NCI-H1417 treated with DMSO at 0.1 percent for 48 hours (cell line): Measurements from ENCODE around the gene STAC3.

Experiments
- DNase-seq: peaks from one replicate; lab custom pipeline; 2025; lab: John Stamatoyannopoulos, UW

Gene STAC3

GRCh38 chr12:57210461-57210860, 40.5 kb downstream of the STAC3 start:
- DNase-seq: no peak

GRCh38 chr12:57209916-57210315, 41.1 kb downstream of the STAC3 start:
- no peak for DNase-seq

- no peak for DNase-seq
These were observed 42.2 kb downstream of the STAC3 start for GRCh38 chr12:57208631-57209282.

GRCh38 chr12:57207731-57208630, 43.0 kb downstream of the STAC3 start:
- no peak for DNase-seq

- no peak for DNase-seq
These were observed 45.1 kb downstream of the STAC3 start for GRCh38 chr12:57205931-57206330.

GRCh38 chr12:57205186-57205585, 45.8 kb downstream of the STAC3 start:
- no peak for DNase-seq

- no peak for DNase-seq
These were observed 46.5 kb downstream of the STAC3 start for GRCh38 chr12:57204454-57204853.

- DNase-seq: no peak
These were observed 47.2 kb downstream of the STAC3 start for GRCh38 chr12:57203791-57204190.

- DNase-seq: no peak
These were observed 47.8 kb downstream of the STAC3 start for GRCh38 chr12:57203201-57203600.

- DNase-seq: no peak
These were observed 48.7 kb downstream of the STAC3 start for GRCh38 chr12:57202321-57202720.

- no peak for DNase-seq
These were observed 49.4 kb downstream of the STAC3 start for GRCh38 chr12:57201631-57202030.

GRCh38 chr12:57201219-57201618, 49.8 kb downstream of the STAC3 start:
- no peak for DNase-seq

- no peak for DNase-seq
These were observed 50.5 kb downstream of the STAC3 start for GRCh38 chr12:57200497-57200896.

- DNase-seq: no peak
These were observed 51.8 kb downstream of the STAC3 start for GRCh38 chr12:57199191-57199590.

GRCh38 chr12:57198329-57198728, 52.7 kb downstream of the STAC3 start:
- DNase-seq: no peak

- DNase-seq: no peak
These were observed 54.0 kb downstream of the STAC3 start for GRCh38 chr12:57196956-57197355.

- DNase-seq: no peak
These were observed 54.5 kb downstream of the STAC3 start for GRCh38 chr12:57196439-57196838.

- no peak for DNase-seq
These were observed 55.2 kb downstream of the STAC3 start for GRCh38 chr12:57195611-57196371.

- DNase-seq: no peak
These were observed 55.8 kb downstream of the STAC3 start for GRCh38 chr12:57195186-57195585.

- no peak for DNase-seq
These were observed 56.7 kb downstream of the STAC3 start for GRCh38 chr12:57194253-57194652.

GRCh38 chr12:57193706-57194245, 57.2 kb downstream of the STAC3 start:
- DNase-seq: no peak
